Right lobe of liver (tissue), 6 donors: ENCODE data around the gene TNFAIP8. TPM values are rescaled to one million over a fixed set of nuclear protein-coding genes. Genes with fewer than 3 reads are reported as not detected.

ENCODE experiments used
- ATAC-seq, 4 donors: fragments of 200-7000 bp; cut with Tn5 transposase; one replicate each; pipeline ENCODE4 v1.9.1; 2020; ENCODE audit warnings: mild to moderate bottlenecking in 4 of 4, moderate library complexity in 4 of 4
- DNase-seq, 3 donors: peaks; one replicate each; pipeline ENCODE4 v3.0.0-alpha.2; 2020
- H3K27ac ChIP-seq, 3 donors: fragments of 200-600 bp; one replicate each; pipeline ENCODE4 v1.8.0; 2022
- H3K27me3 ChIP-seq, 2 donors: fragments of 200-600 bp; one replicate each; pipeline ENCODE4 v1.8.0; 2022
- H3K36me3 ChIP-seq, 4 donors: fragments of 200-600 bp; sonication (generic) in 1 of 4; one replicate each; pipeline versions ENCODE4 v1.5.1 to v1.8.0; 2017 to 2022; ENCODE audit warnings: control low read depth in 1 of 4
- H3K4me1 ChIP-seq, 4 donors: fragments of 200-600 bp; sonication (generic) in 1 of 4; one replicate each; pipeline versions ENCODE4 v1.5.1 to v1.8.0; 2017 to 2022; ENCODE audit warnings: control low read depth in 1 of 4
- H3K4me3 ChIP-seq, 3 donors: fragments of 200-600 bp; one replicate each; pipeline ENCODE4 v1.8.0; 2022
- H3K9me3 ChIP-seq, 4 donors: fragments of 200-600 bp; sonication (generic) in 1 of 4; one replicate each; pipeline versions ENCODE4 v1.5.1 to v1.8.0; 2017 to 2022; ENCODE audit warnings: control low read depth in 1 of 4
- CTCF ChIP-seq, 4 donors: fragments of 200-600 bp in 3 of 4; fragments of 450-650 bp in 1 of 4; IDR thresholded peaks; one replicate each; pipeline versions ENCODE4 v1.5.1 to v1.8.0; 2016 to 2022; ENCODE audit warnings: antibody characterized with exemption in 4 of 4, mild to moderate bottlenecking in 2 of 4
- POLR2A ChIP-seq: fragments of 450-650 bp; IDR thresholded peaks from one replicate; pipeline ENCODE4 v1.6.1; 2017; ENCODE audit warnings: antibody characterized with exemption, mild to moderate bottlenecking
- WGBS: methylation state at CpG from one replicate; pipeline ENCODE4 v1.1.6; 2018; ENCODE audit warnings: low coverage, low lambda C conversion rate; ENCODE audit not compliant: insufficient coverage; ENCODE audit errors: missing lambda C conversion rate; 5-methylcytosine and 5-hydroxymethylcytosine counted together
- intact Hi-C, 2 donors: fragments of 100-400 bp; cut with DNase I; formaldehyde crosslinking; loops; one replicate each; pipeline versions ENCODE4 v1.11.2 to v1.14.1; 2022
- small RNA-seq, 2 experiments: library from RNA; depleted of rRNA; stranded (forward); fragments of <200 nt; gene quantifications; one replicate each; pipeline ENCODE3, GENCODE V24; 2016
- total RNA-seq, 6 experiments: library from RNA; depleted of rRNA in 2 of 6; stranded (reverse); fragments of >200 nt in 2 of 6; fragmentation: NEBNext Ultra II Directional in 3 of 6; extraction: Animal tissue kit (Norgen Biotek cat#: 25700) in 3 of 6; gene quantifications; one replicate each; pipeline versions ENCODE4 v1.1.0 to v1.2.4, GENCODE V29; 2016 to 2023
- donor health status: DM: no; HTN: yes; CAD: no.
- donor health status: DM: no; HTN: no; CAD: no.
- donor health status: DM: no; HTN: no; CAD: no.
- donor health status: DM: no; HTN: yes; CAD: no.
- donor health status: DM: no; HTN: yes; CAD: no.

TNFAIP8 gene
- total RNA-seq, 6 experiments from 2014 or later, result 2.2 to 26.7 (median 5.4) TPM

DNA sequence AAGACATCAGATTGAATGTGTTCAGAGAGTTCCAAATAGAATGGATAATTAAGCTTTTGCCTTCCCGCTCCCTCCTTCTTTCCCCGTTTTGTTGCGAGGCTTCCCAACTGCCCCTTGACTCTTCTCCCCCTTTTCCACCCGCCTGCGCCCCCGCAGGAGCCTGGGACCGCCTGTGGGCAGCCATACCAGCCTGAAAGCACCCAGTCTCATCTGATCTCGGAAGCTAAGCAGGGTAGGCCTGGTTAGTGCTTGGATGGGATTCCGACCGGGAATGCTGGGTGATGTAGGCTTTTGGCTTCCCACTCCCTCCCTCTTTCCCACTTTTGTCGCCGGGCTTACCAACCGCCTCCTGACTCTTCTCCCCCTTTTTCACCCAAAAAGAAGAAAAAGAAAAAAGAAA, 89.7 kb downstream of the TNFAIP8 start:
- H3K27me3 ChIP-seq, result no peaks in the 10 kb centered on the region
- TF ChIP-seq POLR2A (no peak), CTCF (IDR thresholded peaks at IDR 0.05) (no peak)
- H3K9me3 ChIP-seq, result no peaks in the 10 kb centered on the region
- DNase-seq, result no peak
- intact Hi-C loops, result no loop called here
- 76% methylated on average over 10 of the region's 13 CpGs for WGBS
- no peaks in the 10 kb centered on the region for H3K36me3 ChIP-seq
- H3K4me3 ChIP-seq, result no peak overlapping the region
- H3K27ac ChIP-seq, result no peak overlapping the region
- H3K4me1 ChIP-seq, result no peaks in the 10 kb centered on the region
- ATAC-seq, result no peak

Small RNA genes within 50 kb of the gene (small RNA-seq; reads per million reads assigned to genes)
- gene RN7SL174P, result 0 reads per million in 2 experiments
- 0.10 to 3.0 reads per million in 2 experiments for gene RNA5SP190

Other genes starting within 250 kb of the TNFAIP8 start
- 100 to 1,000 TPM; 380 to 571 (median 473) TPM for gene HSD17B4, start 96.5 kb downstream of the TNFAIP8 start, total RNA-seq